B cell (primary cell): Measurements from ENCODE around the gene PITPNM3.

Experiments
- CTCF ChIP-seq: fragments of 200-600 bp; IDR thresholded peaks from one replicate; pipeline ENCODE4 v1.8.0; 2022; ENCODE audit warnings: antibody characterized with exemption, mild to moderate bottlenecking
- EZH2 ChIP-seq: IDR thresholded peaks from 2 replicates; pipeline ENCODE4 v1.6.1; 2012; ENCODE audit warnings: borderline replicate concordance, low read depth, mild to moderate bottlenecking, moderate library complexity, low read length; ENCODE audit not compliant: insufficient read depth, poor library complexity, severe bottlenecking

GRCh38 chr17:6549384-6550036 is 6.8 kb downstream of the PITPNM3 start:
- TF ChIP-seq CTCF (no peak), EZH2 (no peak)
